HepG2 (cell line): Measurements from ENCODE around the gene TFF1. TPM values are rescaled to one million over a fixed set of nuclear protein-coding genes. Genes with fewer than 3 reads are reported as not detected.

Experiments
- ATAC-seq: fragments of 200-7000 bp; cut with Tn5 transposase; 3 replicates; pipeline ENCODE4 v1.9.1; 2020; ENCODE audit warnings: mild to moderate bottlenecking, moderate library complexity
- BruUV-seq: library from RNA; stranded (reverse); fragments of 400-500 nt; replicated peaks from 2 replicates; lab custom pipeline; 2021; lab: Mats Ljungman, UMichigan
- CTCF ChIA-PET: fragments of 300-600 bp; formaldehyde crosslinking; extraction: SDS; loops from one replicate; lab custom pipeline; 2021; ENCODE audit warnings: low total read pairs, inconsistent platforms, low intra/inter-chr PET ratio; lab: Yijun Ruan, JAX
- POLR2A ChIA-PET: fragments of 350-600 bp; sonication (Branson Sonifier 250); formaldehyde crosslinking; loops from one replicate; lab custom pipeline; 2020; ENCODE audit warnings: antibody characterized with exemption, inconsistent platforms; lab: Yijun Ruan, JAX
- DNase-seq: peaks from one replicate; pipeline ENCODE4 v3.0.0-alpha.2; 2015; ENCODE audit warnings: low spot score
- FAIRE-seq: peaks from 3 replicates; lab custom pipeline; 2011; peaks lifted over from hg19 to GRCh38; lab: Jason Lieb, UNC
- H2AFZ ChIP-seq: one replicate; pipeline ENCODE4 v1.6.1; 2011; ENCODE audit warnings: low read length, inconsistent platforms
- H3K27ac ChIP-seq: fragments of 300-600 bp; 3 replicates; pipeline ENCODE4 v1.8.0; 2011; ENCODE audit warnings: mixed run types, mild to moderate bottlenecking, mixed read lengths, low read length, inconsistent platforms; ENCODE audit not compliant: insufficient read depth; ENCODE audit errors: extremely low read length
- H3K27me3 ChIP-seq, 2 experiments: fragments of 200-600 bp in 1 of 2; 2 replicates in 1 of 2; 3 replicates in 1 of 2; pipeline versions ENCODE4 v1.6.0 to v1.8.0; 2011; ENCODE audit warnings: low read length in 2 of 2, mild to moderate bottlenecking in 2 of 2, moderate library complexity in 2 of 2, inconsistent platforms in 1 of 2; ENCODE audit not compliant: insufficient read depth in 2 of 2, control insufficient read depth in 1 of 2
- H3K36me3 ChIP-seq, 2 experiments: fragments of 200-600 bp in 1 of 2; replicated peaks in 1 of 2; 2 replicates in 1 of 2; 3 replicates in 1 of 2; pipeline versions ENCODE4 v1.5.1 to v1.8.0; 2011; ENCODE audit warnings: low read length in 2 of 2, inconsistent platforms in 1 of 2; ENCODE audit not compliant: insufficient read depth in 2 of 2, control insufficient read depth in 1 of 2
- H3K4me1 ChIP-seq: 2 replicates; pipeline ENCODE4 v1.5.1; 2012; ENCODE audit warnings: low read length, inconsistent platforms; ENCODE audit not compliant: insufficient read depth
- H3K4me2 ChIP-seq: 2 replicates; pipeline ENCODE4 v1.6.0; 2011; ENCODE audit warnings: low read depth, low read length, inconsistent platforms
- H3K4me3 ChIP-seq, 3 experiments: fragments of 200-600 bp in 1 of 3; sonication (generic), shearing (Covaris generic) in 1 of 3; replicated peaks in 1 of 3; 2 replicates each; pipeline ENCODE4 v1.5.1; 2011 to 2016; ENCODE audit warnings: low read length in 3 of 3, inconsistent platforms in 2 of 3, low read depth in 2 of 3, mild to moderate bottlenecking in 2 of 3, control low read depth in 1 of 3, mixed read lengths in 1 of 3; ENCODE audit not compliant: insufficient read depth in 1 of 3
- H3K79me2 ChIP-seq: one replicate; pipeline ENCODE4 v1.6.1; 2011; ENCODE audit warnings: low read length, inconsistent platforms; ENCODE audit not compliant: insufficient read depth
- H3K9ac ChIP-seq: 2 replicates; pipeline ENCODE4 v1.6.0; 2011; ENCODE audit warnings: mild to moderate bottlenecking, low read depth, low read length, inconsistent platforms; ENCODE audit not compliant: insufficient read depth
- H3K9me3 ChIP-seq: 2 replicates; pipeline ENCODE4 v1.5.1; 2012; ENCODE audit warnings: mild to moderate bottlenecking, low read length
- H4K20me1 ChIP-seq: 2 replicates; pipeline ENCODE4 v1.6.0; 2011; ENCODE audit warnings: inconsistent platforms, mild to moderate bottlenecking, low read length, moderate library complexity; ENCODE audit not compliant: insufficient read depth
- ASH2L ChIP-seq: fragments of 300-600, 200-600 bp; sonication (generic); IDR thresholded peaks from 2 replicates; pipeline ENCODE4 v1.7.0; 2017; ENCODE audit warnings: low read depth, mild to moderate bottlenecking, moderate library complexity, mixed read lengths, low read length; ENCODE audit not compliant: insufficient read length
- ELF3 ChIP-seq: IDR thresholded peaks from 2 replicates; pipeline ENCODE4 v1.6.1; 2016; ENCODE audit warnings: missing genetic modification reagents, missing compliant biosample characterization
- GATAD2A ChIP-seq: IDR thresholded peaks from 2 replicates; pipeline ENCODE4 v1.6.1; 2016
- MLX ChIP-seq: IDR thresholded peaks from 2 replicates; pipeline ENCODE4 v1.6.1; 2016
- ZBTB37 ChIP-seq: sonication (generic); formaldehyde crosslinking; IDR thresholded peaks from 2 replicates; pipeline ENCODE4 v1.4.0; 2020; ENCODE audit warnings: mild to moderate bottlenecking, missing genetic modification reagents
- ZMYM2 ChIP-seq: sonication (generic); formaldehyde crosslinking; IDR thresholded peaks from 2 replicates; pipeline ENCODE4 v1.8.0; 2022; ENCODE audit warnings: mild to moderate bottlenecking, missing genetic modification reagents
- ZNF17 ChIP-seq: sonication (generic); formaldehyde crosslinking; IDR thresholded peaks from 2 replicates; pipeline ENCODE4 v1.5.0; 2020; ENCODE audit warnings: mild to moderate bottlenecking, missing genetic modification reagents
- ZNF709 ChIP-seq: sonication (generic); formaldehyde crosslinking; IDR thresholded peaks from 2 replicates; pipeline ENCODE4 v1.5.0; 2020; ENCODE audit warnings: mild to moderate bottlenecking, missing genetic modification reagents
- ZXDC ChIP-seq: sonication (generic); formaldehyde crosslinking; IDR thresholded peaks from 2 replicates; pipeline ENCODE4 v1.5.0; 2020; ENCODE audit warnings: mild to moderate bottlenecking, missing genetic modification reagents
- WGBS: methylation state at CpG from one replicate; pipeline ENCODE4 v1.1.6; 2017; ENCODE audit warnings: low lambda C conversion rate; 5-methylcytosine and 5-hydroxymethylcytosine counted together
- in situ Hi-C: cut with HindIII; loops from 2 replicates; pipeline ENCODE4 v1.10.0; 2017; ENCODE audit warnings: low pct_unique_long_range_greater_than_20kb; ENCODE audit not compliant: extremely low pct_ligation_motif_present
- intact Hi-C: fragments of 100-400 bp; cut with micrococcal nuclease; formaldehyde crosslinking; loops from one replicate; pipeline ENCODE4 v1.10.0; 2022; ENCODE audit not compliant: unreplicated experiment
- polyA plus RNA-seq, 8 experiments: library from polyadenylated mRNA; depleted of rRNA in 3 of 8; stranded (reverse) in 7 of 8; unstranded in 1 of 8; fragments of >200 nt; fragmentation: Illumina TruSeq in 4 of 8; extraction: Trizol in 4 of 8; gene quantifications; 2 replicates each; pipeline versions ENCODE4 v1.2.1 to v1.2.3, GENCODE V29; 2011 to 2016; ENCODE audit warnings: low read depth in 4 of 8, missing spikeins in 1 of 8, mixed read lengths in 1 of 8; ENCODE audit not compliant: insufficient read depth in 1 of 8
- total RNA-seq, 5 experiments: library from RNA; depleted of rRNA; stranded (reverse); fragments of >200 nt; fragmentation: Illumina TruSeq; extraction: Trizol; gene quantifications; 2 replicates each; pipeline ENCODE4 v1.2.3, GENCODE V29; 2016; ENCODE audit warnings: low read depth in 1 of 5

Gene TFF1
- total and polyA plus RNA-seq, 2 of the 13 experiments (the other 11 are each of a cell fraction or from before 2014, with no cell fraction given): 0.24 to 19.4 TPM

- no TSS peak for BruUV-seq
- no peak for ATAC-seq
- H3K4me2 ChIP-seq: no peak overlapping the region
- H4K20me1 ChIP-seq: no peaks in the 10 kb centered on the region
- no peak overlapping the region for H3K4me3 ChIP-seq
- POLR2A ChIA-PET: no interaction called here
- intact Hi-C loops (no loop called here), in situ Hi-C loops (no loop called here)
- CTCF ChIA-PET: no interaction called here
- DNase-seq: no peak
- WGBS: 0% methylated on average over 3 of the region's 3 CpGs
- no peaks in the 10 kb centered on the region; the same call in 1 of the 2 replicates for H3K9me3 ChIP-seq
- no peaks in the 10 kb centered on the region for H3K79me2 ChIP-seq
- peaks cover 9% of the 10 kb centered on the region; the same call in 1 of the 2 replicates for H3K4me1 ChIP-seq
- no peak overlapping the region for H3K9ac ChIP-seq
- no peak overlapping the region for H3K27ac ChIP-seq
- H3K27me3 ChIP-seq: no peaks in the 10 kb centered on the region; a peak in 2 of 5 replicates
- no peak overlapping the region for H2AFZ ChIP-seq
- H3K36me3 ChIP-seq: no peaks in the 10 kb centered on the region
- no peak for FAIRE-seq
- TF ChIP-seq ELF3 (peak; percentile 14; the same call in 1 of the 2 replicates), ZNF17 (CRISPR knock-in tag) (no peak)
Measured at GRCh38 chr21:42357307-42357706, 9.0 kb downstream of the TFF1 start.

- 32% methylated on average over 6 of the region's 6 CpGs for WGBS
- no peaks in the 10 kb centered on the region for H3K36me3 ChIP-seq
- H3K79me2 ChIP-seq: no peaks in the 10 kb centered on the region
- TF ChIP-seq ZMYM2 (CRISPR knock-in tag): no peak
- no peak for TF ChIP-seq ZXDC (CRISPR knock-in tag)
- no peak for TF ChIP-seq ASH2L
- TF ChIP-seq ZNF709 (CRISPR knock-in tag): no peak
- no peak for TF ChIP-seq ZBTB37
- no peak for TF ChIP-seq GATAD2A (CRISPR knock-in tag)
- no peak for TF ChIP-seq MLX (CRISPR knock-in tag)
- ATAC-seq (no peak), DNase-seq (no peak), FAIRE-seq (no peak)
- CTCF ChIA-PET: no interaction called here
- H3K4me3 ChIP-seq: no peak overlapping the region
- no peak overlapping the region for H3K9ac ChIP-seq
- no peak overlapping the region for H3K27ac ChIP-seq
- POLR2A ChIA-PET: no interaction called here
- intact Hi-C loops: no loop called here
- no peak overlapping the region for H3K4me2 ChIP-seq
- in situ Hi-C loops: no loop called here
- H3K4me1 ChIP-seq: peaks cover 9% of the 10 kb centered on the region; the same call in 1 of the 2 replicates
- peaks cover 0 to 2% of the 10 kb centered on the region in 2 experiments; a peak in 3 of 5 replicates for H3K27me3 ChIP-seq
- no peak overlapping the region for H2AFZ ChIP-seq
- H3K9me3 ChIP-seq: no peaks in the 10 kb centered on the region; the same call in 1 of the 2 replicates
- no peaks in the 10 kb centered on the region for H4K20me1 ChIP-seq
- no TSS peak for BruUV-seq
Measured at GRCh38 chr21:42356650-42357049, 9.7 kb downstream of the TFF1 start.
